OCI-LY1 (cell line): Measurements from ENCODE around the gene POP7.

Experiments used
- H2AFZ ChIP-seq: fragments of 200-600 bp; sonication (generic), shearing (Covaris generic); 2 replicates; pipeline ENCODE4 v1.6.0; 2014; ENCODE audit warnings: antibody characterized with exemption, mild to moderate bottlenecking, low read length
- H3F3A ChIP-seq: fragments of 200-600 bp; sonication (generic), shearing (Covaris generic); 2 replicates; pipeline ENCODE4 v1.6.0; 2014; ENCODE audit warnings: mild to moderate bottlenecking, antibody characterized with exemption, low read length, moderate library complexity; ENCODE audit not compliant: insufficient read depth
- H3K27ac ChIP-seq: fragments of 200-600 bp; sonication (generic); 2 replicates; pipeline ENCODE4 v1.5.1; 2014; ENCODE audit warnings: low read length, mixed run types, mild to moderate bottlenecking, low read depth; ENCODE audit not compliant: poor library complexity, severe bottlenecking
- H3K27me3 ChIP-seq: fragments of 200-600 bp; sonication (generic); 2 replicates; pipeline ENCODE4 v1.6.0; 2014; ENCODE audit warnings: antibody characterized with exemption, mild to moderate bottlenecking, low read length, moderate library complexity; ENCODE audit not compliant: insufficient read depth
- H3K36me3 ChIP-seq: fragments of 200-600 bp; sonication (generic); 2 replicates; pipeline ENCODE4 v1.6.1; 2014; ENCODE audit warnings: mild to moderate bottlenecking, antibody characterized with exemption, low read length, moderate library complexity, mixed read lengths; ENCODE audit not compliant: insufficient read depth
- H3K4me1 ChIP-seq: fragments of 200-600 bp; sonication (generic); 2 replicates; pipeline ENCODE4 v1.5.1; 2014; ENCODE audit warnings: mild to moderate bottlenecking, low read length, moderate library complexity; ENCODE audit not compliant: insufficient read depth, severe bottlenecking
- H3K4me2 ChIP-seq: fragments of 200-600 bp; sonication (generic), shearing (Covaris generic); 2 replicates; pipeline ENCODE4 v1.6.1; 2014; ENCODE audit warnings: low read length
- H3K4me3 ChIP-seq: fragments of 200-600 bp; sonication (generic); 2 replicates; pipeline ENCODE4 v1.5.1; 2014; ENCODE audit warnings: low read length, low read depth, mild to moderate bottlenecking, mixed read lengths; ENCODE audit not compliant: poor library complexity, severe bottlenecking
- H3K79me2 ChIP-seq: fragments of 200-600 bp; shearing (Covaris generic); 2 replicates; pipeline ENCODE4 v1.6.1; 2016; ENCODE audit warnings: mixed run types, low read length, mixed read lengths; ENCODE audit not compliant: insufficient read depth
- H3K9ac ChIP-seq: fragments of 200-600 bp; sonication (generic), shearing (Covaris generic); 2 replicates; pipeline ENCODE4 v1.6.1; 2014; ENCODE audit warnings: mild to moderate bottlenecking, low read length, mixed read lengths
- H3K9me2 ChIP-seq: fragments of 200-600 bp; sonication (generic), shearing (Covaris generic); 2 replicates; pipeline ENCODE4 v1.6.1; 2014; ENCODE audit warnings: low read depth, mild to moderate bottlenecking, low read length, mixed read lengths
- H3K9me3 ChIP-seq: fragments of 200-600 bp; shearing (Covaris generic); 2 replicates; pipeline ENCODE4 v1.6.1; 2014; ENCODE audit warnings: low read length, mixed read lengths
- H4K20me1 ChIP-seq: fragments of 200-600 bp; sonication (generic), shearing (Covaris generic); 2 replicates; pipeline ENCODE4 v1.6.0; 2016; ENCODE audit warnings: mild to moderate bottlenecking, low read length; ENCODE audit not compliant: insufficient read depth
- CTCF ChIP-seq: fragments of 200-600 bp; sonication (generic), shearing (Covaris generic); IDR thresholded peaks from 2 replicates; pipeline ENCODE4 v1.5.1; 2017; ENCODE audit warnings: mild to moderate bottlenecking, antibody characterized with exemption, low read length, moderate library complexity, mixed read lengths
- EZH2 ChIP-seq: fragments of 200-600 bp; sonication (generic), shearing (Covaris generic); IDR thresholded peaks from 2 replicates; pipeline ENCODE4 v1.8.0; 2017; ENCODE audit warnings: borderline replicate concordance, mixed run types, mild to moderate bottlenecking, antibody characterized with exemption, low read length, moderate library complexity, mixed read lengths

The POP7 gene

GRCh38 chr7:100745184-100745583 is 39.3 kb downstream of the POP7 start:
- Histone ChIP-seq H3K36me3 (no peaks in the 10 kb centered on the region), H3K9me3 (no peaks in the 10 kb centered on the region), H3K4me2 (no peak overlapping the region), H3K4me1 (no peaks in the 10 kb centered on the region), H3K4me3 (no peak overlapping the region), H4K20me1 (no peaks in the 10 kb centered on the region), H3K27me3 (peaks cover 9% of the 10 kb centered on the region; the same call in 1 of the 2 replicates), H2AFZ (no peak overlapping the region), H3K27ac (no peak overlapping the region), H3K9me2 (no peaks in the 10 kb centered on the region), H3F3A (no peaks in the 10 kb centered on the region), H3K79me2 (no peaks in the 10 kb centered on the region), H3K9ac (no peak overlapping the region)
- TF ChIP-seq CTCF, result no peak
- no peak for TF ChIP-seq EZH2

GRCh38 chr7:100752994-100753393 is 47.1 kb downstream of the POP7 start:
- Histone ChIP-seq H3K27ac (no peak overlapping the region), H3K27me3 (peaks cover 11% of the 10 kb centered on the region; the same call in 1 of the 2 replicates)

GRCh38 chr7:100753750-100754149 is 47.8 kb downstream of the POP7 start:
- Histone ChIP-seq H3K4me2 (no peak overlapping the region), H4K20me1 (no peaks in the 10 kb centered on the region), H3K27ac (no peak overlapping the region), H3K4me3 (no peak overlapping the region), H3K36me3 (no peaks in the 10 kb centered on the region), H2AFZ (no peak overlapping the region), H3K9me3 (no peaks in the 10 kb centered on the region), H3K27me3 (peaks cover 11% of the 10 kb centered on the region; the same call in 1 of the 2 replicates), H3K79me2 (no peaks in the 10 kb centered on the region), H3K9me2 (no peaks in the 10 kb centered on the region), H3F3A (no peaks in the 10 kb centered on the region), H3K9ac (no peak overlapping the region), H3K4me1 (no peaks in the 10 kb centered on the region)
- TF ChIP-seq CTCF (no peak), EZH2 (no peak)

More at GRCh38 chr7:100752994-100753393, 47.1 kb downstream of the POP7 start:
- H3K4me1 ChIP-seq, result no peaks in the 10 kb centered on the region
- H3K4me2 ChIP-seq, result no peak overlapping the region
- no peaks in the 10 kb centered on the region for H4K20me1 ChIP-seq
- no peak overlapping the region for H3K4me3 ChIP-seq
- H3K9ac ChIP-seq, result no peak overlapping the region
- no peak for TF ChIP-seq EZH2
- no peak for TF ChIP-seq CTCF
- no peaks in the 10 kb centered on the region for H3K36me3 ChIP-seq
- H3F3A ChIP-seq, result no peaks in the 10 kb centered on the region
- no peaks in the 10 kb centered on the region for H3K79me2 ChIP-seq
- H3K9me2 ChIP-seq, result no peaks in the 10 kb centered on the region
- no peak overlapping the region for H2AFZ ChIP-seq
- H3K9me3 ChIP-seq, result no peaks in the 10 kb centered on the region
